Heart left ventricle (tissue), 13 donors: ENCODE data around the gene ADAMTS20.

Source experiments
- CTCF ChIP-seq, 12 donors: fragments of 200-600 bp; sonication (generic) in 4 of 12; IDR thresholded peaks; one replicate each; pipeline versions ENCODE4 v1.5.0 to v1.8.0; 2018 to 2022; ENCODE audit warnings: antibody characterized with exemption in 12 of 12, mild to moderate bottlenecking in 5 of 12
- POLR2A ChIP-seq, 2 donors: fragments of 450-650 bp; IDR thresholded peaks; one replicate each; pipeline ENCODE4 v1.6.1; 2017; ENCODE audit warnings: antibody characterized with exemption in 2 of 2, mild to moderate bottlenecking in 2 of 2, moderate library complexity in 2 of 2
- donor health status: ischemic (EF 13 %, LVEDD 7.1; RV severe dilation, severe dysfunction).
- donor health status: DM: no; HTN: yes; CAD: no.
- donor health status: DM: no; HTN: no; CAD: no.
- donor health status: ischemic (EF 25% LVEDD 6.9; RV normal size, moderate dysfunction).
- donor health status: ischemic (EF 25% LVEDD 5.7; RV mildly dilated, moderate dysfunction).
- donor health status: ischemic (EF 35%, LVEDD 5.7; RV mildly dilated, moderate dysfunction).
- donor health status: nonischemic (EF 11% LVEDD 7.7; RV severe dilation, severe dysfunction).
- donor health status: DM: yes; HTN: yes; CAD: no.
- donor health status: PGD.
- donor health status: ischemic (EF 29% LVEDD 5.4; RV normal size, mild dysfunction).
- donor health status: nonischemic (EF 23%, LVEDD 6.1; RV moderate dilation, normal function).

GRCh38 chr12:43347026-43347425 lies 205.0 kb downstream of the ADAMTS20 start:
- no peak for TF ChIP-seq CTCF (IDR thresholded peaks at IDR 0.05)
- TF ChIP-seq POLR2A (IDR thresholded peaks at IDR 0.05), result no peak
